T47D (cell line): Measurements from ENCODE around the gene MROH7.

Experiments used
- DNase-seq, 2 experiments: peaks; one replicate each; pipeline versions ENCODE4 v3.0.0 to v3.0.0-alpha.2; 2011 to 2012; ENCODE audit warnings: low read depth in 1 of 2, low spot score in 1 of 2
- JUND ChIP-seq: IDR thresholded peaks from 2 replicates; pipeline ENCODE4 v1.6.1; 2012; ENCODE audit warnings: low read depth
- in situ Hi-C: cut with HindIII; loops from 2 replicates; pipeline ENCODE4 v1.10.0; 2016; ENCODE audit warnings: low sequenced_read_pairs, low pct_unique_long_range_greater_than_20kb

The MROH7 gene

DNA sequence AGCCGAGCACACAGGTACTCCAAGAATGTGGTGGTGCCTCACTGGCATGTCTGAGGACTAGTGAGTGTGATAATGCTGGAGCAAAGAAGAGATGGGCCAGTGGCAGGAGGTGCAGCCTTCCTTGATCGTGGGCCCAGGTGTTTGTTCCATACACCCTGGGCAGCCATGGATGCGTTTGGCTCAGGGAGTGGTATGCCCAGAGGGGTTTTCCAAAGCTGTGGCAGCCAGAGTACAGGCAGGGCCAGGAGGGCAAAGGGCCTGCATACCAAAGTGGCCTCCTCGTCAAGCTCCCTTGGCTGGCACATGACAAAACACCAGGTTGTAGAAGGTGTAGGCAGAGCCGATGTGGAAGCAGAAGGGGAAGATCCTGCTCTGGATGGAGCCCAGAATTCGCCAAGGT, 103.7 kb downstream of the MROH7 start:
- DNase-seq: no peak
- in situ Hi-C loops: no loop called here
- no peak for TF ChIP-seq JUND

DNA sequence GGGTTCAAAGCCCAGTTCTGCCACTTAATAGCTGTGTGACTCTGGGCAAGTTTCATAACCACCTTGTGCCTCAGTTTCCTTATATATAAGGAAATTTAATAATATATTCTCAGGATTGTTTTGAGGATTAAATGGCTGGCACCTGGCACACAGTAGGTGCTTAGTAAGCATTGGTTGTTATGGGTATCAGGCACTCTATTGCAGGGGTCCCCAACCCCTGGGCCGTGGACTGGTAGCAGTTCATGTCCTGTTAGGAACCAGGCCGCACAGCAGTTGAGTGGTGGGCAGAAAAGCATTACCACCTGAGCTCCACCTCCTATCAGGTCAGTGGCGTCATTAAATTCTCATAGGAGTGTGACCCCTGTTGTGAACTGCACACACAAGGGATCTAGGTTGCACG, 104.3 kb downstream of the MROH7 start:
- no peak for TF ChIP-seq JUND
- in situ Hi-C loops: no loop called here
- DNase-seq: no peak

DNA sequence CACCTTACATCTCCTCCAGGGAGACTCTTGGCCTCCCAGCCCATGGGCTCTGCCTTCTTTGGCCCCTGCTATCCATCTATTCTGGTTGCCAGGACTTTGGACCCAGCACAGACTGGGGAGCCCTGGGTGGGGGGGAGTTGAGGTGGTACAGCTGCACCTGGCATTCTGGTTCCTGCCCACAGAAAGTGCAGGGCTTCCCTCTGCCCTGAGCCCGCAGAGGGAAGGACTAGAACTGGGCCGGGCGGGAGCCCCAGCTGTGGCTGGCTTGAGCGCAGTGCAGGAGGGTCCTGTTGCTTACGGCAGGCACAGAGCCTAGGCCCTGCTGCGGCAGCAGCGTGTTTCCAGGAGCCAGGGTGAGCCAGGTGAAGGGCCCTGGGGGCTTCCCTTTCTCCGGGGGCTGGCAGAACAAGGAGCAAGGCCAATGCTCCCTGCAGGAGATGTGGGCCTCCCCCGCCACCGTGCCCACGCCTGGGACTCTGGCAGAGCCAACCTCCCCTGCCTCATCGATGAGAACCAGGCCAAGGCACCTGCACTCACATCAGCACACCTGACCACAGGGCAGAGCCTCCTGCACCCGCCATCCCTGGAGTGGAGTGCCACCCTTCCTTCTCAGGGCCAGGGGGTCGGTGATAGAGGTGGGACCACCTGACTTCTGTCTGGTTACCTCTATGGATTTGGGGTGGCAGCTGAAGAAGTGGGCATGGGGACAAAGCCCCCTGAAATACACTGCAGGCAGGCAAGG, 106.7 kb downstream of the MROH7 start:
- no peak for TF ChIP-seq JUND
- in situ Hi-C loops: no loop called here
- DNase-seq: no peak

DNA sequence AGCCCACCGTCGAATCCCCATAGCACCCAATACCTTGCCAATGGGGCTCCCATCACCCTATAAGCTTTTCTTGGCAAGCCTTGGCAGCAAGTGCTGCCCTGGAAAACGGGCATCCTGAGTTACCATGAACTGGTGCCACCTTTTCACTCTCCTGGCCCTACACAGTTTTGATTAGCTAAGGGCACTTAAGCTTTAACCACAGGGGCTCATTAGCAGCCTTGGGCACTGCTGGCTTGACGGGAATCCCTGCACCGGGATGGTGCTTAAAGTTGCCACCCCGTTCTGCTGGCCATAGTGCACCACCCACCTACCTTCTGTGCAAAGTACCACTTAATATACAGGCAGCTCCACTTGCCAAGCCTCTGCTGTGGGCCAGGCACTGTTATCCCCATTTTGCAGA, 109.0 kb downstream of the MROH7 start:
- in situ Hi-C loops: no loop called here
- no peak for DNase-seq
- no peak for TF ChIP-seq JUND

DNA sequence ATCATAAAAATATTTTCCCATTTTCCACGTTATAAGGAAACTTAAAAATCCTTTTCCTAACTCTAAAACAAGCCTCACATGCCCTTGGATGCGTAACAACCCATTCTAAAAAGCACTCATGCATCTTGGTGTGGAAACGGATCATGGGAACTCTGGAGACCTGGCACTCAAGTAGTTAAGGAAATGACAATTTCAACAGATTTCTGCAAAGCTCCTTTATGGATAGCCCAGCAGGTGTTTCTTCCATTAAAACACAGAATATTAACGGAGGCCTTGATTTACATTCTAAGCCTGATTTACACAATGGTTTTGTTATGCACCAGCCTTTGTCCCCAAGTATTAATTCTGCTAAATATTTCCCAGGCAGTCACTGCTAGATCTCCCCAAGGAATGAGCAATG, 109.8 kb downstream of the MROH7 start:
- no peak for TF ChIP-seq JUND
- DNase-seq: no peak
- in situ Hi-C loops: no loop called here

DNA sequence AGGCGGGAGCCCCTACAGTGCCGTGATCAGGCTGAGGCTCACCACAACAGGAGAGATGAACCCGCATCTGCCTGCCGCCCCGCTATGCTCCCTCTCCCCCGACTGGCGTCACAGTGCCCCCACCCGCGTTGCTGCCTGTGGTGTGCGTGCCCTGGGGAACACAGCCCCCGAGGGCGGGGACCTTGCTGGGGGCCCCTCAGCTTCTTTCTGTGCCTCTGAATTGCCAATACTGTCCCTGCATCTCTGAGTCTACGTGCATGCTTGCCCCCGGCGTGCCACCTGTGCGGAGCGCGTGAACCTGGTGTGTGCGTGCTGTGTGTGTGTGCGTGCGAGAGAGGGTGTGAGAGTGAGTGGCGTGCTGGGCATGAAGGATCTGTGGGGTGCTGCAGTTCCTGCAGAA, 112.5 kb downstream of the MROH7 start:
- in situ Hi-C loops: no loop called here
- no peak for DNase-seq
- TF ChIP-seq JUND: no peak

DNA sequence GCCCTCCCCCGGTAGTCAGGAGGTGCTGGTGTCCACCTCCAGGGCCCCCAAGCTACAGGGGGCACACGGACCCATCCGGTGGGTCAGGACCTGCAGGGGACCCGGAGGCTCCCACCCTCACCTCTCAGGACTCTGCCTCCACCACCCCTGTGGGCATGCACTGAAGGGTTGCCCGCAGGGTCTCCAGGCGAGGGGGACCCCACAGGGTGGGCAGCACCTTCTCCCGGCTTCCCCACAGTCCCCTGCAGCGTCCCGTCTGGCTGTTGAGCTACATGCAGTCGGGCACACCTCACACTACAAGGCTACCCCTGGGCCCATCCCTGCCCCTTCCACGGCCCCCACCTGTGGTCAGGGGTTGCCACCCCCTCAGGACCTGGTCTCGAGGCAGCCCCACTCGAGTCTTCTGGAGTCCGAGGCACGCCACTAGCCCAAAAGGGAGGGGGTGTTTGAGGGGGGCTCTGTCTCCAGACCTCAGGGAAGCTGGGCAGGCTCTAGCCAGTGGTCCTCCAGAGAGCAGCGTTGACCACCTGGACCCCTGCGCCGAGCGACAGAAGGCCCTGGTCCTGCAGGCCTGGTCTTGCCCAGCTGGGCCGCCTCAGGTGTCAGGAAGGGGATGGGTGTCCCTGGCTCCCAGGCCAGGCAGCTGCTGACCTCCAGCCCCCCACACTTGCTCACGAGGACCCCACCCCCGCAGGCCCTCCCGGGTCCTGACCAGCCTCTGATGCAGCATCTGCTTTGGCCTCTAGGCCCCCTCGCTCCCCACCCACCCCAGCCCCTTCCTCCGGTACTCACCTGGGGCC, 113.1 kb downstream of the MROH7 start:
- no peak for TF ChIP-seq JUND
- in situ Hi-C loops: no loop called here
- no peak for DNase-seq

DNA sequence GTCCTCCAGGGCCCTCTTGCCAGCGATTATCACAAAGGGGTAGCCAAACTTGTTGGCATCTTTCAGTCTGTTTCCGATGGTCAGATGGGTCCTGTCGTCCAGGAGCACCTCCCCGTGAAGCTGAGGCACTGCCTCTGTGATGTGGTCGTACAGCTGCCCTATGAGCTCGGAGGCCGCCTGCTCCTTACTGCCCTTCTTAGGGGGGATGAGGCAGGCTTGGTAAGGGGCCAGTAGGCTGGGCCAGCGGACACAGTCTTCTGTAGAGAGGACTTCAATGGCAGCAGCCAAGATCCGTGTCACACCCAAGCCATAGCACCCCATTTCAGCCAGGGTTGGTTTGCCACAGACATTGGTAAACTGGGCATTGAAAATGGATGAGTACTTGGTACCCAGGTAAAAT, 116.2 kb downstream of the MROH7 start:
- DNase-seq: no peak
- in situ Hi-C loops: no loop called here
- no peak for TF ChIP-seq JUND

DNA sequence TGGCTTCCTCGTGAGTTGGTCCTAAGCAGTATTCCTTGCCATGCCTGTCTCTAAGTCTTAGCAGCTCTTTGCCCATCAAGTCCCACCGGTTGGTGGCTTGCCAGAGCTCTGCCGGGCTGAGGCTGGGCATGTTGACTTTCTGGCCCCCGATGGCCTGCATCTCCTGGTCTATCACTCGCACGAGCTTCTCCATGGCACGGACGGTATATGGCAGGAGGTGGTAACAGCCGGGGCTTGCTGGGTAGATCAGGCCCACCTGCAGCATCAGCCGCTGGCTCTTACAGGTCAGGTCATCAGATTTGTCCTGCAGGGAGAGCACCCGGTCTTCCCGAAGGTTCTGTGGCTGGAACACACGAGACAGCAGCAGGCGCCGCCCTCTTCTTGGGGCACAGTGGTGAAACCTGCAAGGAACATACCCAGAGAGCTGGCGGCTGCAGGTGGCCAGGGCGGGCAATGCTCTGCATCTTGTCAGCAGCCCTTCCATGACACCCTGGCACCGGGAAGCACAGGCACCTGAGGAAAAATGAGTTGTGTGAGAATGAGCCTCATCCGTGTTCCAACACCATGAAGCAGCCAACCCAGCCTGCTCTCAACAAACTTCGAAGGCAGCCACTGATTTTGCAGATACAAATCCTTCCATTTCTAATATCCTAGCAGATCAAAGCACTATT, 117.2 kb downstream of the MROH7 start:
- DNase-seq: no peak
- no peak for TF ChIP-seq JUND
- in situ Hi-C loops: no loop called here
